TTC549 (cell line): ENCODE data around the gene ILF3.
"Not testable (repeated sequence)": the region's sequence is repeated elsewhere in the genome, so short reads cannot be mapped to it uniquely, and the experiment has no call there.

ENCODE experiments used
- FAIRE-seq: peaks from 2 replicates; lab custom pipeline; 2012; peaks lifted over from hg19 to GRCh38; lab: Jason Lieb, UNC

Gene ILF3

DNA sequence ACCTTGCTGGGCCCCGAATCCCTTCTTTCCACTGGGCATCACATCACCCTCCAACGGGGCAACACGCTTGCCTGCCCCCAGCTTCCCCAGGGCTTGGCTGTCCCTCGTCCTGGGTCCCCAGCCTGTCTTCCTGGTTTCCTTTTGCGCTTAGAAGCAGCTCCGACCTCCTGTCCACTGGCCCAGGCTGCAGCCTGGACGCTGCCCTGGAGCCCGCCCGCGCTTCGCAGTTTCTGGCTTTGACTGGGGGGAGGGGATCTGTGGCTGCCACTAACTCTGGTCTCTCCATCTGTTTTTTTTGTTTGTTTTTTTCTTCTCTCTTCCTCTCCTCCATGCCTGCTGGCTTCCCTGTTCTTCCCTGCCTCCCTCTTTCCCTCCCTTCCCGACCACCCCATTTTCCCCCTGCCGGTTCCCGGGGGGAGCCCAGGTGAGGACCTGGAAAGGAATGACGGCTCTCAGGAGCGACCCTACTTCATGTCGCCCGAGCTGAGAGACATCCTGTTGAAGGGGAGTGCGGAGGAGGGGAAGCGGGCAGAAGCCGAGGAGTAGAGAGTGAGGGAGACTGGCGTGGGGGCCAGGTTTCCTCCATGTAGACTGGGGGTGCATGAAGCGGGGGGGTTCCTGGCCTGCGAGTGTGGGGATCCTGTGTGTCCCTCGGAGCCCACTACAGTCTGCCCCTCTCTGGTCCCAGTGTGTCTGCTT lies 11.5 kb upstream of the ILF3 start:
- no peak for FAIRE-seq

DNA sequence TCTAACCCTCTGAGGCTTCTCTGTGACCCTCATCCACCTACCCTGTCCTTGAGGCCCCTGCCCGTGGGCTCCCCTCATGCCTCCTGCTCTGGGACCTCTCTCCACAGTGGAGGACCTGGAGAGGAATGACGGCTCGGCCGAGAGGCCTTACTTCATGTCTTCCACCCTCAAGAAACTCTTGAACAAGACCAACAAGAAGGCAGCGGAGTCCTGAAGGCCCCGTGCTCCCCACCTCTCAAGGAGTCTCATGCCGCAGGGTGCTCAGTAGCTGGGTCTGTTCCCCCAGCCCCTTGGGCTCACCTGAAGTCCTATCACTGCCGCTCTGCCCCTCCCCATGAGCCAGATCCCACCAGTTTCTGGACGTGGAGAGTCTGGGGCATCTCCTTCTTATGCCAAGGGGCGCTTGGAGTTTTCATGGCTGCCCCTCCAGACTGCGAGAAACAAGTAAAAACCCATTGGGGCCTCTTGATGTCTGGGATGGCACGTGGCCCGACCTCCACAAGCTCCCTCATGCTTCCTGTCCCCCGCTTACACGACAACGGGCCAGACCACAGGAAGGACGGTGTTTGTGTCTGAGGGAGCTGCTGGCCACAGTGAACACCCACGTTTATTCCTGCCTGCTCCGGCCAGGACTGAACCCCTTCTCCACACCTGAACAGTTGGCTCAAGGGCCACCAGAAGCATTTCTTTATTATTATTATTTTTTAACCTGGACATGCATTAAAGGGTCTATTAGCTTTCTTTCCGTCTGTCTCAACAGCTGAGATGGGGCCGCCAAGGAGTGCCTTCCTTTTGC lies 10.8 kb upstream of the ILF3 start:
- no peak for FAIRE-seq

DNA sequence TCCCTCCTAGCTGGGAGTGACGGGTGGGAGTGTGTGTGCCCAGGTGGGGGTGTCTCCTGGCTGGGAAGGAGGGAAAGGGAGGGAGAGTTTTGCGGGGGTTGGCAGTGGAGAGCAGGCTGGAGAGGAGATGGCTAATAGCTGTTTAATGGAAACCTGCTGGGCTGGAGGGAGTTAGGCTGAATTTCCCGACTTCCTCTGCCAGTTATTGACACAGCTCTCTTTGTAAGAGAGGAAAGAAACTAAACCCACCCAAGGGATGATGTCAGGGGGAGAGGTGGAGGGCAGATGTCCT lies 10.2 kb upstream of the ILF3 start:
- FAIRE-seq, result no peak

DNA sequence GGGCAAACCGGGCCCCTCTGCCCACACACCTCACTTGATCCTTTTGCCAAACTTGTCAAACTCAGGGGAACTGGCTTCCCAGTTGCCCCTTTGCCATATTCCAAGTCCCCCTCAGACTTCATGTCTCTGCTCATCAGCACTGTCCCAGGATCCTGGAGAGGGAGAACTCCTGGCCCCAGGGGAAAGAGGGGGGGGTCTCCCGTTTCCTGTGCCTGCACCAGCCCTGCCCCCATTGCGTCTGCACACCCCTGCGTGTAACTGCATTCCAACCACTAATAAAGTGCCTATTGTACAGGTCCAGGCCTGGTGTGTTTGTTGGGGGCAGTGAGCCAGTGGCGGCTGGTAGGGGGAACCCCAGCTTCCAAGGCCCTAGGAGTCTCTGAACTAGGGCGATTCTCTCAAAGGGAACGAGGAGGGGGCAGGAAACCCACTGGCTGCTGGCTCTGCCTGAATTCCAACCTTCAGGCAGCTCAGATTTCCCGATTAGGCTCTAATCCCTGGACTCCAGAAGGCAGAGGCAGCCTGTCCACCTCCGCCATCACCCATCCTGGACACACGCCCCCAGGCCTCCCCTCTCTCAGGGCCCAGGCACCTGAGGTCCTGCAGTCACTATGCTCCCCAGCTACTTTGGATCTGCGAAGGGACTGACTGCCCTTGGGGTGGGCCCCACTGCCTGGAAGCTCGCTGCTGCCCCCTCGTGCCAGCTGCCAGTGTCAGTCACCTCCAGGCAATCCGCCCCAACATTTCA lies 9.7 kb upstream of the ILF3 start:
- FAIRE-seq, result no peak

DNA sequence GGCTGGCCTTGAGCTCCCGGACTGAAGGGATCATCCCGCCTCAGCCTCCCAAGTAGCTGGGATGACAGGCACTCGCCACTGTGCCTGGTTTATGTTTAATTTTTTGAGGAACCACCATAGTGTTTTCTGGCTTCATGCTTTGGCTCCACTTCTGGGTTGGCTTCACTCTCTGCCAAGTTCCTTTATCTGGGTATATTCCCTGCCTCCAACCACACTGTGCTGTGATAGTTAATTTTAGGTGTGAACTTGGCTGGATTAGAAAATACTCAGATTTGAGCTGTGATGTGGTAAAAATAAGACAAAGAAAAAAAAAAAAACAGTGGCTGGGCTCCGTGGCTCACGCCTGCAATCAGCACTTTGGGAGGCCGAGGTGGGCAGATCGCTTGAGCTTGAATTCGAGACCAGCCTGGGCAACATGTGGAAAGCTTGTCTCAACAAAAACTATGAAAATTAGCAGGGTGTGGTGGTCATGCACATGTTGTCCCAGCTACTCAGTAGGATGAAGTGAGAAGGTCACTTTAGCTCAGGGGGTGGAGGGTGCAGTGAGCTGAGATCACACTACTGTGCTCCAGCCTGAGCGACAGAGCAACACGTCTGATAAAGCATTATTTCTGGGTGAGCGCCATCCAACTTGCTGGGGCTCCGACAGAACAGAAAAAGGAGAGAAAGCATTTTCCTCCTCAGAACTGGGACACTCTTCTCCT lies 7.5 kb upstream of the ILF3 start:
- FAIRE-seq, result no peak

DNA sequence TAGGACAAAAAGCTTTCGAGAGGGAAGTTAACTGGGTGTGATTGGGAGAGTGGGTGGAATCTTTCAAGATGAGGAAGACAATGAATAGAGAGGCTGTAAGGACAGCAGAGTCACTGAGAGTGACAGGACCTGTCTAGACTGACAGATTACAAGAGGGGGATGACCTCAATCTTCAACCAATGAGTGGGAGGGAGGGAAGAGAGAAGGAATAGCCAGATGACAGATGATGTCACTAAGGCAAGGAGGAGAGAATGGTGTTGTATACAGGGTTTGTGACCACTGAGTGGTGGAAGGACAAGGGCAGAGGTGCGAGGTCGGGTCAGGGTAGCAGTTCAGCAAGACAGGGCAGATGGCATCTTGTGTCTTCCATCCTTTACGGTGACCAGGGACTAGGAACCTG lies 5.8 kb upstream of the ILF3 start:
- no peak for FAIRE-seq

DNA sequence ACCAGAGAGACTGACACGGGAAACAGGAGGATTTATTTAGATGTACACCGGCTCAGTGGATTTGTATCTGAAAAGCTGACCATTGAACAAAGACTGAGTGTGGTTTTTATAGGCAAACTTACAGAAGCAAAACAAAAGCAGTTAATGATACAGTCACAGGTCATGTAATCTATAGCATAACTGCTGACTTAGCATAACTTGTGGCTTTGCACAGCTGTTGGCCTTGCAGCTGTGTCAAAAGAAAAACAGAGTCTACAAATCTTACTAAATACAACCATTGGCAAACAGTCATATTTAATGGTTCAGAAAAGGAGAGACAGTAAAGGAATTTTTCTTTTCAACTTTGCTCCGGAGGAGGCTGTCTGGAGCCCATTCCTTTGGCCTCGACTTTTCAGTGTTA lies 2.3 kb upstream of the ILF3 start:
- no peak for FAIRE-seq

DNA sequence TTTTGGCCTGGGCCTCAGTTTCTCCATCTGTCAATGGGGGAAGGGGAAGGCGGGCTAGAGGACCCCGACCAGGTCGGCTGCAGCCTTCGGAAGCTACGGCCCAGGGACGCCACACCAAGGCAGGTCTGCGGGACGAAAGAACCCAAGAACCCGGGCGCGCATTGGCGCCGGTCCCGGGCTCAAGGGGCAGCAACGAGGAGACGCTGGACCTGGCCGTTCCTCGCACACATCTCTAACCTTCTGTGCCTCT lies 739 bp upstream of the ILF3 start:
- no peak for FAIRE-seq

DNA sequence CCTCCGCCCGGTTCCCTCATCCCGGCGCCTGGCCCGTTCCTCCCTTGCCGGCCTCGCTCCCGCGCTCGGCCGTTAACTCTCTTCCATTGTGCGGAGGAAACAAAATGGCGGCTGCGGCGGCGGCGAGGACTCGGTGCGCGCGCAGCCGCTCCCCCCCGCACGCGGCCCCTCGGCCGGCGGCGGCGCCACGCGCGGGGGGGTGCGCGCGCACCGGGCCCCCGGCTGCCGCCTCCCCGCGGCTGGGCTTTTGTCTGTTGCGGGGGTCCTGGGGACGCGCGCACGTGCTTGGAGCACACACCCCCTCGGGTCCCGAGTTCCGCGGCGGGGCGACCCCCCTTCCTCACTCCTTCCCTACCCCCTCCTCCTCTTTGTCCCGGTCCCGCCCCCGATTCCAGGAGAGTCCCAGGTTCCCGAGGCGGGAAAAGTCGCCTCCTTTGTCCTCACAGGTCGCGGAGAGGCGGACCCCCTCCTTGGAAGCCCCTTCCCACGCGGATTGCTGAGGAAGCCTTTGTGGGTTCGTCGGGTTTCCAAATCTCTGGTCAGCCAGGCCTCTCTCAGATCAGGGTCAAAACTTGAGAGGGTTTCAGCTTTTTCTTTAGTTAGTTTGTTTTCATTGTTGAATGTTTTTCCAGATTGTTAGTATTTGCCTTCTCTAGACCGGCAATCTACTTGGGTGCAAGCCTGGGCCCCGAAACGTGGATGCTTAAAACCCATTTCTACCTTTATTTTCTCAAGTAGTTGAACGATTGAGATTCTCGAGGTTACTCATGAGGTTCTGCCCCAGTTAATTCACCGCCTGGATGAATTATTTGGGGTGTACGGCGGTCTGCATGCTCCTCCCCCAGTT lies 687 bp downstream of the ILF3 start:
- FAIRE-seq, result no peak

DNA sequence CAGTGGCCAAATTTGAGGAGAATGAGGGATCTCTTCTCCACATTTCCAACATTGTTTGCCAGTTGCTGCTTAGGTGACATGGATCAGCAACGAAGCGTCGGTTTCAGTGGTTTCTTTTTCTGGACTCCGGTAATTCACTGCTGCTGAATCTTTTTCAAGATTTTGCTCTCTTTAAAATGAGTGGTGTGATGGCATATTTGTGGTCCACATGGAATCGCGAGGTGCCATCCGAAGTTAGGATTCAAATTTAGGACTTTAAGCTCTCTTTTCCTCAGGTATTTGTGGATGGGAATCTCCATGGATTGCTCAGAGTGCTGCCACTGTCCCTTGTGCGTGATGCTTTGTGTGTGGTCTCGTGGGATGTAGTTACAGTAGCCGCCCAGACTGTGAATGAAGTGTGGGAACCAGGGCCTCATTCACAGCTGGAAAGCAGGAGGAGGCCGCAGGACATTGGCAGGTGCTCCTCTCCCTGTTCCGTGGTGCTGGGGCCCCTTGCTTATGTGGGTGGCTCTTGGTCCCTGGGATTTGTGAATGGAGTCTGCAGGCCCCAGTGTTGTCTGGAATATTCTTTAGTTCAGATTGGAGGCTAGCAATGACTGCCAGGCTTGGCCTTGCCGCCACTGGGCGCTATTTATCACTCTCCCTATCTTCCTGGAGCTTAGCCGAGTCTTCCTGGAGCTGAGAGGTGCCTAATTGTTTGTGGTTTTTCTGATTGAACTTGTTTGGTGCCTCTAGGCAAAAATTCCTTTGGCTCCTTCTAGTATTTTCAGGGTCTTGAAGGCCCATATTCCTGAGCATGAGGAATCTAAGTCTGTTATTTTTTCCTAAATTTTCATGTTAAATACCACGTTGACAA lies 1.5 kb downstream of the ILF3 start:
- no peak for FAIRE-seq

DNA sequence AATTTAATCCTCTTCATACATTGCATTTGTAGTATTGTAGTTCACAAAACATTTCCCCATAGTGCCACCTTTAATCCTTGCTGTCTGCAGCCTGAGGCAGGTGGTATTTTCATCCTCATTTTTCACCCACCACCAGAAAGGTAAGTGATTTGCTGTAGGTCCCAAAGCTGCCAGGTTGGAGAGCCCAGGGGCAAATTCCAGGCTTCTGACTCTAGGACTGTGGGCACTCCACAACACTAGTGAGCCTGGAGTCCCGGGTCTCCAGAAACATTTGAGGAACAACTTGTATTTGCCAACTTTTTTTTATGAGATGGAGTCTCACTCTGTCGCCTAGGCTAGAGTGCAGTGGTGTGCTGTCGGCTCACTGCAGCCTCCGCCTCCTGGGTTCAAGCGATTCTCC lies 6.2 kb downstream of the ILF3 start:
- no peak for FAIRE-seq

DNA sequence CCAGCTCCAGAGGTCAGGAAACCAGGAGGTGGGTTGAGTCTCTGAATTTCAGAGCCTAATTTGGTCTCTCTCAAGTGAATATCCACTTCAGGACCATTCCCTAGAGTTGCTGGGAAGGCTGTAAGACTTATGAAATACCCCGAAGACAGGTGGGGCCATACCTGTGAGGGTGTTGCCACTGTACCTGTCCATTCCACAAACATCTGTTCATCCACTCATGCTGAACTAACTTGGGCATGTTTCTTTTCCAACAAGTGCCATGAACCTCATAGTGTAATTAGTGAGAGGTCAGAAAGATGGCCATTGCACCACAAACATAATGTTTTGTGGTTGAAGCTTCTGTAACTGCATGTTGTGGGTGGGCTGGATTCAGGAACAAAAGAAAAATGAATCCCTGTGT lies 7.8 kb downstream of the ILF3 start:
- FAIRE-seq, result no peak

DNA sequence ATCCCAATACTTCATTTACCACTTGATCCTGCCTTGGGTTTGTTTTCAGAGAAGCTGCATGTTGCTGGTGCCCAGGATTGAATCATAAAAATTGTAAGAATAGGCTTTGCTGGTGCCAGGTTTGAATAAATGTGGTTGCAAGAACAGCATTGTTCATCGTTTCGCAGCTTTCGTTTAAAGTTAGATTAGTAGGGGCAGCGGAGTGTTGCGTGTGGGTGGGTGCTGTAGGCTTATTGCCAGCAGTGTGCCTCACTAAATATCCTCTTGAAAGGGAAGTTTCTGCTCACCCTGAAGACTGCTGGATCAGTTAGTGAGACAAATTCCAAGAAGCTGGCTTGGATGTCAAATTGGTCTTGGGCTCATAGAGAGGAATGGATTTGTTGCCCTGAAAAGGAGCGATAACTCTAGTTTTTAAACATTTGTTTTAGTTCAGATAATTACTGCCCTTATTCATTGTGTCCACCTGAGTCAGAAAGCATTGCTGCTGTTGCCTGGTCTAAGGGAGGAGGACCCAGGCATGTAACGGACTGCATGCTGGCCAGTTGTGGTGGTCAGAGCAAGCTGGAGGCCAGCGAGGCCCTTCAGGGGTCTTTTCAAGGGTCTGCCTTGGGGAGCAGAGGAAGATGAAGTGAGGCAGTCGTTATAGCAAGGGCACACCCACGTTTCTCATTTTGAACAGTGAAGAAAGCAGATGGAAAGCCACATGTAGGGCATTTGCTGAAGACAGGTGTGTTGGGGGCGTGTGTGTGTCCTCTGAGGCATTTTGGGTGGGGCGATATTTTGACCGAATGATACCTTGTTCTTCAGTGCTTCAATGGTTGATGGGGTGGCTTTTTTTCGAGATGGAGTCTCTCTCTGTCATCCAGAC lies 8.5 kb downstream of the ILF3 start:
- FAIRE-seq, result no peak

DNA sequence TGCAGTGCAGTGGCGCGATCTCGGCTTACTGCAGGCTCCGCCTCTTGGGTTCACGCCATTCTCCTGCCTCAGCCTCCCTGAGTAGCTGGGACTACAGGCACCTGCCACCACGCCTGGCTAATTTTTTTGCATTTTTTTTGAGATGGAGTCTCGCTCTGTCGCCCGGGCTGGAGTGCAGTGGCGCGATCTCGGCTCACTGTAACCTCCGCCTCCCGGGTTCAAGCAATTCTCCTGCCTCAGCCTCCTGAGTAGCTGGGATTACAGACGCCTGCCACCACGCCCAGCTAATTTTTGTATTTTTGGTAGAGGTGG lies 9.1 kb downstream of the ILF3 start:
- FAIRE-seq, result not testable (repeated sequence)

DNA sequence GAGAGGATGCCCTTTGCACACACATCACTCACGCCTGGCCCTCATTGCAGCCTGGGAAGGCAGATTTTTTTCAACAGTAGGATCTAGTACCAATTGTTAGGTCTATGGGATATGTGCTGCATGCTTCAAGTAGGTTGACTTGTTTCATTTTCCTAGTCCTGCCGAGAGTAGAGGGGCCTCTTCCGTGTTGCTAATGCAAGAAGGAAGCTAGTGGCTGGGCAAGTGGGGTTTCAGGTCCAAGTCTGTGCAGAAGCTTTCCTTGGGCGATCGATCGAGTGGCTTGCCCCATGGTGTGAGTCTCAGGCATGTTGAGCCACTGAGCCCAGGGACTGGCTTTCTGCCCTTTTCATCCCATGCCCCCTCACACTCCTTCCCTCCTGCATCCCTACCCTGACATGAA lies 13.7 kb downstream of the ILF3 start:
- FAIRE-seq, result no peak

DNA sequence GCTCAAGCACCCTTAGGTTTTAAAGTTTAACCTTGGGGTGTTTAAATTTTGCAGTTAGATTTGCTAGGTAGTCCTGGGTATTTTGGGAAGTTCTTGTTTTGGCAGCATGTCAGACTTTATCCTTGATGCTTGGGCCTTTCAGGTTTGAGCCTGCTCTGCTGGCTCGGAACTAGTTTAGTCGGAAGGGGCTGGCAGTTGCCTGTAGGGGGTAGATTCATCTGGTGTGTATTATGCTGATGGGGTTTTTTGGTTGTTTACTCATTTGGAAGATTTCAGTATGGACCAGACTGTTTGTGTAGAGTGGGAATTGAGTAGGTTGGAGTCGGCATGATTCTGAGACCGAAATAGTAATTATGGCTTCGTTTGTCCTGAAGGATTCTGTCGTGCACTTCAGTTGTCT lies 15.1 kb downstream of the ILF3 start:
- FAIRE-seq, result no peak

DNA sequence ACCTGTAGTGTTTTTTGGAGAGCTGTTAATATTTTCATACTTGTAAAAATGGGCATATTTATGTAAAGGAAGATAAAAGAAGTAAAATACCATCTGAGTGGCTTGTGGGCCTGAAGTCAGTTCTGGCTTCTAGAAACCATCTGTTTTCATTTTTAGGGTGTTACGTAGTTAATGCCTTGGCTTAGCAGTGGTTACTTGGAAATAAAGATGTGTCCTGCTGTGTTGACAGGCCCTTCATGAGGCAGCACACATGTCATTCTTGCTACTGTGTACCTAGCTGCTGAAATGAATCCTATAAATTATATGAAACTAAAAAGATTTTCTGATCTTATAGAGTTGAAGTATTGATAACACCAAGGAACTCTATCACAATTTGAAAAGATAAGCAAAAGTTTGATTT lies 16.0 kb downstream of the ILF3 start:
- FAIRE-seq, result no peak

DNA sequence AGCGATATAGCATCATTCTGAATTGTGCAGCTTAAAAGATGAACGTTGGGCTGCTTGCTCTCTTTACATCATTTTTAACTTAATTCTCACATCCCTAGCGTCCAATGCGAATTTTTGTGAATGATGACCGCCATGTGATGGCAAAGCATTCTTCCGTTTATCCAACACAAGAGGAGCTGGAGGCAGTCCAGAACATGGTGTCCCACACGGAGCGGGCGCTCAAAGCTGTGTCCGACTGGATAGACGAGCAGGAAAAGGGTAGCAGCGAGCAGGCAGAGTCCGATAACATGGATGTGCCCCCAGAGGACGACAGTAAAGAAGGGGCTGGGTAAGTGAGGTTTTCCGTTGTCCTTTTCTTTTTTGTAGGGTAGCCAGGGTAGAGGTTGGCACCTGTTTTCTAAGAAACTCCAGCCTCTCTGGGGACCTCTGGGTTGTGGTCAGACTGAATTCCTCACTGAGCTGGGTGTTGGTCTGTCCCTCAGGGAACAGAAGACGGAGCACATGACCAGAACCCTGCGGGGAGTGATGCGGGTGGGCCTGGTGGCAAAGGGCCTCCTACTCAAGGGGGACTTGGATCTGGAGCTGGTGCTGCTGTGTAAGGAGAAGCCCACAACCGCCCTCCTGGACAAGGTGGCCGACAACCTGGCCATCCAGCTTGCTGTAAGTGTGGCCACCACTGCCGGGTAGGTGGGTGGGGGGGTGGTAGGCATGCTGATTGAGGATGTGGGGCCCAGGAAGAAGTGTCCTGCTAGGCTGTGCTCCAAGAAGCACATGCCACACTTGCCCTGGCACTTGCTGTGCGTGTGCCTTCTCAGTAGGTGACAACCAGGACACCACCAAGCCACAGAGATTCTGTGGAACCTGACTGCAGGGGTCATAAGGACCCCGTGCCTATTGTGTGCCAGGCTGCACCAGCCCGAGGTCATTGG lies 17.0 kb downstream of the ILF3 start:
- no peak for FAIRE-seq

DNA sequence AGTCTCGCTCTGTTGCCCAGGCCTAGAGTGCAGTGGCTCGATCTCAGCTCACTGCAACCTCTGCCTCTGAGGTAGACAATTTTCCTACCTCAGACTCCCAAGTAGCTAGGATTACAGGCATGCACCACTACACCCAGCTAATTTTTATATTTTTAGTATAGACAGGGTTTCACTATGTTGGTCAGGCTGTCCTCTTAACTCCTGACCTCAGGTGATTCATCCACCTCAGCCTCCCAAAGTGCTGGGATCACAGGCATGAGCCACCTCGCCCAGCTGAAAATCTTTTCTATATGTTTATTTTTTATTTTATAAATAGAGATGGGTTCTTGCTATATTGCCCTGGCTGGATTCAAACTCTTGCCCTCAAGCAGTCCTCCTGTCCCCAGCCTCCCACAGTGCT lies 17.8 kb downstream of the ILF3 start:
- not testable (repeated sequence) for FAIRE-seq
